GM12878 (cell line): ENCODE measurements around the gene CALHM3. TPM values are rescaled to one million over a fixed set of nuclear protein-coding genes. Genes with fewer than 3 reads are reported as not detected.

Experiments used
- ATAC-seq: fragments of 200-7000 bp; cut with Tn5 transposase; 3 replicates; pipeline ENCODE4 v1.9.1; 2020; ENCODE audit warnings: mild to moderate bottlenecking, moderate library complexity
- BruUV-seq: library from RNA; stranded (reverse); fragments of 400-500 nt; replicated peaks from 2 replicates; lab custom pipeline; 2021; lab: Mats Ljungman, UMichigan
- CTCF ChIA-PET: fragments of 300-600 bp; sonication (Branson Sonifier 250); formaldehyde crosslinking; extraction: SDS; loops from one replicate; lab custom pipeline; 2021; ENCODE audit warnings: inconsistent platforms; lab: Yijun Ruan, JAX
- POLR2A ChIA-PET: fragments of 350-600 bp; formaldehyde crosslinking; extraction: SDS; loops from one replicate; lab custom pipeline; 2021; ENCODE audit warnings: inconsistent platforms; lab: Charles Lee
- RAD21 ChIA-PET: fragments of 300-600 bp; sonication (Branson Sonifier 250); formaldehyde crosslinking; loops from one replicate; lab custom pipeline; 2023; ENCODE audit warnings: antibody characterized with exemption; ENCODE audit not compliant: unreplicated experiment; lab: Charles Lee
- SMC1A ChIA-PET: fragments of 300-600 bp; sonication (Branson Sonifier 250); formaldehyde crosslinking; loops from one replicate; lab custom pipeline; 2023; ENCODE audit not compliant: unreplicated experiment, uncharacterized antibody; lab: Charles Lee
- DNase-seq: peaks from one replicate; pipeline ENCODE4 v3.0.0-alpha.2; 2011; ENCODE audit warnings: low read depth, low spot score
- FAIRE-seq: peaks from 3 replicates; lab custom pipeline; 2011; peaks lifted over from hg19 to GRCh38; lab: Jason Lieb, UNC
- H2AFZ ChIP-seq: 2 replicates; pipeline ENCODE4 v1.6.0; 2011; ENCODE audit warnings: low read depth, low read length, control low read depth; ENCODE audit not compliant: control insufficient read depth
- H3K27ac ChIP-seq: 2 replicates; pipeline ENCODE4 v1.5.1; 2011; ENCODE audit warnings: control low read depth; ENCODE audit not compliant: control insufficient read depth, insufficient read depth
- H3K27me3 ChIP-seq, 2 experiments: replicated peaks in 1 of 2; 2 replicates each; pipeline versions ENCODE4 v1.6.0 to v1.6.1; 2011; ENCODE audit warnings: low read length in 1 of 2; ENCODE audit not compliant: control insufficient read depth in 2 of 2, insufficient read depth in 2 of 2
- H3K36me3 ChIP-seq, 2 experiments: 2 replicates each; pipeline ENCODE4 v1.5.1; 2011; ENCODE audit warnings: low read length in 1 of 2; ENCODE audit not compliant: control insufficient read depth in 2 of 2, insufficient read depth in 2 of 2
- H3K4me1 ChIP-seq: 2 replicates; pipeline ENCODE4 v1.6.1; 2011; ENCODE audit warnings: mild to moderate bottlenecking, low read length, moderate library complexity, mixed read lengths; ENCODE audit not compliant: control insufficient read depth, insufficient read depth
- H3K4me2 ChIP-seq: 2 replicates; pipeline ENCODE4 v1.6.0; 2011; ENCODE audit warnings: control low read depth; ENCODE audit not compliant: control insufficient read depth, insufficient read depth
- H3K4me3 ChIP-seq: fragments of 200-600 bp; sonication (generic); 2 replicates; pipeline ENCODE4 v1.5.1; 2016
- H3K79me2 ChIP-seq: 2 replicates; pipeline ENCODE4 v1.6.0; 2011; ENCODE audit warnings: low read length; ENCODE audit not compliant: control insufficient read depth, insufficient read depth
- H3K9ac ChIP-seq: 2 replicates; pipeline ENCODE4 v1.8.0; 2011; ENCODE audit warnings: low read length, control low read depth, mixed read lengths; ENCODE audit not compliant: control insufficient read depth, insufficient read depth
- H3K9me3 ChIP-seq: replicated peaks from 3 replicates; pipeline ENCODE4 v1.5.1; 2011; ENCODE audit warnings: mild to moderate bottlenecking, low read length; ENCODE audit not compliant: control insufficient read depth, insufficient read depth
- H4K20me1 ChIP-seq: 2 replicates; pipeline ENCODE4 v1.6.0; 2011; ENCODE audit not compliant: control insufficient read depth, insufficient read depth
- GATAD2B ChIP-seq: fragments of 450-650 bp; conservative IDR thresholded peaks from 2 replicates; pipeline ENCODE4 v1.6.1; 2017; ENCODE audit warnings: low read depth, mild to moderate bottlenecking, moderate library complexity
- IKZF1 ChIP-seq: fragments of 450-650 bp; conservative IDR thresholded peaks from 2 replicates; pipeline ENCODE4 v1.6.1; 2017; ENCODE audit warnings: antibody characterized with exemption, mild to moderate bottlenecking
- IRF4 ChIP-seq: IDR thresholded peaks from 2 replicates; pipeline ENCODE4 v1.6.1; 2011; ENCODE audit warnings: low read depth, low read length
- MTA3 ChIP-seq: IDR thresholded peaks from 2 replicates; pipeline ENCODE4 v1.6.1; 2012; ENCODE audit warnings: low read length, inconsistent platforms, borderline replicate concordance
- PAX5 ChIP-seq: IDR thresholded peaks from 2 replicates; pipeline ENCODE4 v1.6.1; 2011; ENCODE audit warnings: low read depth, low read length, borderline replicate concordance
- POLR2A ChIP-seq: IDR thresholded peaks from 2 replicates; pipeline ENCODE4 v1.6.1; 2011; ENCODE audit warnings: low read depth, mild to moderate bottlenecking, low read length
- POLR2AphosphoS2 ChIP-seq: IDR thresholded peaks from 2 replicates; pipeline ENCODE4 v1.6.1; 2011; ENCODE audit warnings: low read depth, mild to moderate bottlenecking, low read length, improper control_type of control experiment, moderate library complexity
- RELB ChIP-seq: fragments of 450-650 bp; IDR thresholded peaks from 2 replicates; pipeline ENCODE4 v1.6.1; 2017; ENCODE audit warnings: low read depth, mild to moderate bottlenecking, moderate library complexity
- RUNX3 ChIP-seq: IDR thresholded peaks from 2 replicates; pipeline ENCODE4 v1.6.1; 2012; ENCODE audit warnings: low read length, inconsistent platforms
- SPI1 ChIP-seq: IDR thresholded peaks from 2 replicates; pipeline ENCODE4 v1.6.1; 2011; ENCODE audit warnings: low read depth, mild to moderate bottlenecking, low read length, moderate library complexity, borderline replicate concordance; ENCODE audit not compliant: insufficient read depth
- SUZ12 ChIP-seq: fragments of 200-600 bp; sonication (generic); IDR thresholded peaks from one replicate; pipeline ENCODE4 v1.6.1; 2018; ENCODE audit warnings: antibody characterized with exemption, mild to moderate bottlenecking; ENCODE audit not compliant: unreplicated experiment
- TAF1 ChIP-seq: IDR thresholded peaks from 2 replicates; pipeline ENCODE4 v1.6.1; 2011; ENCODE audit warnings: mild to moderate bottlenecking, low read depth, low read length, borderline replicate concordance
- YY1 ChIP-seq: IDR thresholded peaks from 2 replicates; pipeline ENCODE4 v1.6.1; 2011; ENCODE audit warnings: low read depth, mild to moderate bottlenecking, low read length
- WGBS: methylation state at CpG from one replicate; pipeline ENCODE4 v1.1.6; 2016; ENCODE audit warnings: low lambda C conversion rate; ENCODE audit not compliant: insufficient replicate concordance, insufficient coverage; ENCODE audit errors: missing lambda C conversion rate; 5-methylcytosine and 5-hydroxymethylcytosine counted together
- in situ Hi-C: fragments of 300-500 bp; cut with MboI; formaldehyde crosslinking; loops from 9 replicates; pipeline ENCODE4 v1.14.3; 2018; ENCODE audit warnings: mixed read lengths
- intact Hi-C: fragments of 100-400 bp; cut with micrococcal nuclease; formaldehyde crosslinking; loops from one replicate; pipeline ENCODE4 v1.14.2; 2022; ENCODE audit not compliant: unreplicated experiment
- polyA plus RNA-seq, 11 experiments: library from polyadenylated mRNA; depleted of rRNA in 4 of 11; unstranded in 6 of 11; stranded (reverse) in 5 of 11; fragments of >200 nt; fragmentation: Nextera tagmentation in 4 of 11; fragmentation: Illumina TruSeq in 1 of 11; extraction: Ambion mirVana in 4 of 11; extraction: Trizol in 1 of 11; gene quantifications; 1 replicate in 1 of 11; 2 replicates in 10 of 11; pipeline versions ENCODE4 v1.2.1 to v1.2.3, GENCODE V29; 2011 to 2016; ENCODE audit warnings: inconsistent platforms in 2 of 11, missing spikeins in 2 of 11, low read depth in 1 of 11
- total RNA-seq, 4 experiments: library from RNA; depleted of rRNA in 3 of 4; stranded (reverse); fragments of >200 nt in 3 of 4; fragmentation: Illumina TruSeq in 1 of 4; extraction: Trizol in 1 of 4; gene quantifications; 2 replicates each; pipeline versions ENCODE4 v1.2.1 to v1.2.3, GENCODE V29; 2013 to 2021
- TF ChIP-seq, protein P1 (sequence below): fragments of 450-650 bp; IDR thresholded peaks from 2 replicates; pipeline ENCODE4 v1.6.1; 2017; ENCODE audit warnings: mild to moderate bottlenecking, moderate library complexity

CALHM3 gene
- total and polyA plus RNA-seq, 10 of the 15 experiments (the other 5 are each of a cell fraction or from before 2014, with no cell fraction given) = 0.03 to 0.42 (median 0.11) TPM; not detected in 5

DNA sequence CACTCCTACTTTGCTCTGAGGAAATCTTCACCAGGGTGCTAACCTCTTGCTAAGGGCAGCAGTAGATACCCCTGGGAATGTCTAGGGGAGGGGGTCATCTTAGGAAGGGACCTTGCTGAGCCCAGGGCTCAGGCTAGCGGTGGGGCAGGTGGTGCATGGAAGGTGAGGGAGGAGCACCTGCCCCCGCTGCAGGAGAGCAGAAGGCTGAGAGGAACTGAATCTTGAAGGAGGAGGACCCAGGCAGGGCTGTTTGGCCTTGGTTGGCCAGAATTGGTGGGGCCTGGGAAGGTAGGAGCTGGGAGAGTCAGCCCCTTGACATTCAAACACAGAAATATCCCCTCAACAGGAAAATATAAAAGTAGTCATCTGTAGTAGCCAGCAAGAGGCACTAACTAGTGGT lies 7.0 kb downstream of the CALHM3 start:
- intact Hi-C loops (loop anchor here (5.0 kb wide), 1 partner anchor 105 kb away; the partner anchor contains the start of gene TAF5), in situ Hi-C loops (no loop called here)
- Histone ChIP-seq H3K4me1 (peaks cover 68% of the 10 kb centered on the region), H3K79me2 (no peaks in the 10 kb centered on the region), H2AFZ (peak overlapping the region; percentile 29), H3K4me2 (peak overlapping the region; percentile 81), H3K4me3 (peak overlapping the region; percentile 62), H3K27ac (peak overlapping the region; percentile 93), H3K36me3 (no peaks in the 10 kb centered on the region), H3K9me3 (no peaks in the 10 kb centered on the region), H3K9ac (peak overlapping the region; percentile 84), H3K27me3 (no peaks in the 10 kb centered on the region), H4K20me1 (no peaks in the 10 kb centered on the region)
- CTCF ChIA-PET = interaction anchor here (0.9 to 10.6 kb wide), 10 partner anchors 10 to 121 kb away, joined by 3 to 195 read pairs (median 4); partner anchors contain the start of gene CALHM2
- FAIRE-seq (peak; percentile 13), DNase-seq (no peak), ATAC-seq (peak; percentile 51)
- RAD21 ChIA-PET = interaction anchor here (1.1 to 3.8 kb wide), 9 partner anchors 9 to 75 kb away, joined by 3 to 56 read pairs (median 6); partner anchors contain the start of genes ATP5MK, CALHM1, CALHM2 and PDCD11
- no TSS peak for BruUV-seq
- 8% methylated on average over 2 of the region's 2 CpGs for WGBS
- POLR2A ChIA-PET = interaction anchor here (1.2 to 9.3 kb wide), 5 partner anchors 13 to 279 kb away, joined by 3 to 144 read pairs (median 13); partner anchors contain the start of genes CALHM1, CALHM2 and NT5C2
- SMC1A ChIA-PET = interaction anchor here (0.7 to 9.8 kb wide), 15 partner anchors 9 to 111 kb away, joined by 3 to 124 read pairs (median 3); partner anchors contain the start of genes ATP5MK, CALHM2 and PDCD11
- TF ChIP-seq PAX5 (no peak), SPI1 (peak; percentile 86), IKZF1 (peak; percentile 62), POLR2A (peak; percentile 76), MTA3 (0 out of 2 replicates have a peak, but pooled peaks have one; percentile 19), YY1 (no peak), GATAD2B (0 out of 2 replicates have a peak, but pooled peaks have one; percentile 12), TAF1 (peak; percentile 51; the same call in 1 of the 2 replicates), POLR2AphosphoS2 (0 out of 2 replicates have a peak, but pooled peaks have one; percentile 36), RELB (peak; percentile 11; the same call in 1 of the 2 replicates), IRF4 (no peak), RUNX3 (peak; percentile 35; the same call in 1 of the 2 replicates), SUZ12 (no peak)
- TF ChIP-seq, protein P1, sequence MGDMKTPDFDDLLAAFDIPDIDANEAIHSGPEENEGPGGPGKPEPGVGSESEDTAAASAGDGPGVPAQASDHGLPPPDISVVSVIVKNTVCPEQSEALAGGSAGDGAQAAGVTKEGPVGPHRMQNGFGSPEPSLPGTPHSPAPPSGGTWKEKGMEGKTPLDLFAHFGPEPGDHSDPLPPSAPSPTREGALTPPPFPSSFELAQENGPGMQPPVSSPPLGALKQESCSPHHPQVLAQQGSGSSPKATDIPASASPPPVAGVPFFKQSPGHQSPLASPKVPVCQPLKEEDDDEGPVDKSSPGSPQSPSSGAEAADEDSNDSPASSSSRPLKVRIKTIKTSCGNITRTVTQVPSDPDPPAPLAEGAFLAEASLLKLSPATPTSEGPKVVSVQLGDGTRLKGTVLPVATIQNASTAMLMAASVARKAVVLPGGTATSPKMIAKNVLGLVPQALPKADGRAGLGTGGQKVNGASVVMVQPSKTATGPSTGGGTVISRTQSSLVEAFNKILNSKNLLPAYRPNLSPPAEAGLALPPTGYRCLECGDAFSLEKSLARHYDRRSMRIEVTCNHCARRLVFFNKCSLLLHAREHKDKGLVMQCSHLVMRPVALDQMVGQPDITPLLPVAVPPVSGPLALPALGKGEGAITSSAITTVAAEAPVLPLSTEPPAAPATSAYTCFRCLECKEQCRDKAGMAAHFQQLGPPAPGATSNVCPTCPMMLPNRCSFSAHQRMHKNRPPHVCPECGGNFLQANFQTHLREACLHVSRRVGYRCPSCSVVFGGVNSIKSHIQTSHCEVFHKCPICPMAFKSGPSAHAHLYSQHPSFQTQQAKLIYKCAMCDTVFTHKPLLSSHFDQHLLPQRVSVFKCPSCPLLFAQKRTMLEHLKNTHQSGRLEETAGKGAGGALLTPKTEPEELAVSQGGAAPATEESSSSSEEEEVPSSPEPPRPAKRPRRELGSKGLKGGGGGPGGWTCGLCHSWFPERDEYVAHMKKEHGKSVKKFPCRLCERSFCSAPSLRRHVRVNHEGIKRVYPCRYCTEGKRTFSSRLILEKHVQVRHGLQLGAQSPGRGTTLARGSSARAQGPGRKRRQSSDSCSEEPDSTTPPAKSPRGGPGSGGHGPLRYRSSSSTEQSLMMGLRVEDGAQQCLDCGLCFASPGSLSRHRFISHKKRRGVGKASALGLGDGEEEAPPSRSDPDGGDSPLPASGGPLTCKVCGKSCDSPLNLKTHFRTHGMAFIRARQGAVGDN = peak; percentile 51; the same call in 1 of the 2 replicates
